GM18511 (cell line): ENCODE data around the gene CASK.

ENCODE experiments used
- ATAC-seq: cut with Tn5 transposase; IDR thresholded peaks from one replicate; pipeline ENCODE4 v1.9.1; 2021; ENCODE audit warnings: mild to moderate bottlenecking, moderate library complexity; ENCODE audit not compliant: unreplicated experiment

The CASK gene

GRCh38 chrX:41923211-41923977 lies at the start of gene CASK:
Gene CASK (minus strand): TSS chrX:41923554. CDS start chrX:41922988, 566 bp downstream.
- ATAC-seq: peak; percentile 79

- ATAC-seq: no peak
These were observed 48.0 kb upstream of the CASK start for GRCh38 chrX:41971346-41971745.

- ATAC-seq: no peak
These were observed 47.1 kb upstream of the CASK start for GRCh38 chrX:41970419-41970818.

DNA sequence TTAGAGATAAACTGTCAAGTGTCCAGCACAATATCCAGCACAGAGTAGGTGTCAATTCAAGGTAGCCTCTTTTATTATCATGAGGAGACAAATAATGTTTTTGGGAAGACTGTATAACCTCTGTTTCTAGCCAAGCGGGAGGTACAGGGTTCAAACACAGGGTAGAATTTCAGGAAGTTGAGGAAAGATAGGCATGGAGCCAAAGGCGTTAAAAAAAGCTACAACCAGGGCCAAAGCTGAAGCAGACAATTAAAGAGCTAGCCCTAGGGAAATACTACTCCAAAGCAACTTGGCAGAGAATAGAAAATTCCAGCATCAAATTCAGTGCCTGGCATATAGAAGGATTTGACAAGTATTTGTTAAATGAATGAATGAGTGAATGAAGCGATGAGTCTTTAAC lies 40.0 kb upstream of the CASK start:
- ATAC-seq: no peak

DNA sequence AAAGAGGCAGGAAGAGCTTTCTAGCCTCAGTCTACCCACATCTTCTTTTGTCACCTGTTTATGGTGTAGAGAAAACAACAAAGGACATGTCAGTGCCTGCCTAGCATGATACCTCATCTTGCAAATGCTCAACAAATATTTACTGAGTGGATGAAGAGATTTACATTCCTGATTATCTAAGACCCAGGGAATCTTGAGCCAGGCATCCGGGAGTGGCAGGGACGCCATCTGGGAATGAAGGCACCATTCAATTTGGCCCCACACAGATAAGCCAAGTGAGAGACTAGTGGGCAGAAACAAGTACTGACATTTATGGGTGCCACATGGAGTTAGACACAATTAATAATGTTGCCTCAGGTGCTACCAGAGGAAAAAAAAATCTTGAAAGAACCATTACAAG lies 36.8 kb upstream of the CASK start:
- ATAC-seq: no peak

DNA sequence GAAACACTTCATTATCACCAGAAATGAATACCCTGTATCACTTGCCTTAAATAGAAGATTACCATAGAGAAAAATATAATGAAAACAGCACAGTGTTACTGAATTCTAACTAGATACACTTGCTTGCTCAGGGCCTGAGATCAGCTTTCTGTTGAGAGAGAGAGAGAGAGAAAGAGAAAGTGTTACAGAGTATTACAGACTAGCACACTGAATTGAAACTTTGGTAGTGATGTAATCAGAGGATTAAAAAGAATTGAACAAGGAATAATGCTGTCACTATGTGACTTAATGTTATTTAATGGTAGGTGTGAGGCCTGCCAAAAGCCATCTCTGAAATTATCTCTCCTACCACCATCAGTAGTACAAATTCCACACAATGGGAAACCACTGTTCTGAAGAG lies 35.5 kb upstream of the CASK start:
- ATAC-seq: no peak

- ATAC-seq: no peak
These were observed 32.7 kb upstream of the CASK start for GRCh38 chrX:41956027-41956426.

- ATAC-seq: peak; percentile 85
These were observed 28.7 kb upstream of the CASK start for GRCh38 chrX:41952102-41952501.

- no peak for ATAC-seq
These were observed 23.7 kb upstream of the CASK start for GRCh38 chrX:41946989-41947612.

DNA sequence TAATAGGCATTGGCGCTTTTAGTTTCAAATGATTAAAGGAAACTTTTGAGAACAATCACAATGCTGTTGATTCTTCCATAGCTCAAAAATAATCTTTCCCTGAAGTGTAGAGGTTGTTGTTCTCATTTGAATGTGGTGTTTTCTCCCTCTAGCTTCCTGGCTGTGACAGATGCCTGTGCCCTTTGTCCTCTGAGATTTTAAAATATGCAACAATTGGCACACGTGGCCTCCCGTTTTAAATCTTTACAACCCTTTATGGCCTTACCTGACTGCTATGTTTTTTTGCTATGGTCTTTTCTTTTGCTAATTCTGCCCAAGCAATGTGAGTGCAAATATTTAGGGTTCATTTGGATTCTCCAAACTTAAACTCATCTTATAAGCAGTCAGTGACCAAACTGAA lies 22.9 kb upstream of the CASK start:
- ATAC-seq: no peak

GRCh38 chrX:41935832-41936231 lies 12.5 kb upstream of the CASK start:
- ATAC-seq: no peak

- no peak for ATAC-seq
These were observed 10.2 kb upstream of the CASK start for GRCh38 chrX:41933546-41933945.

DNA sequence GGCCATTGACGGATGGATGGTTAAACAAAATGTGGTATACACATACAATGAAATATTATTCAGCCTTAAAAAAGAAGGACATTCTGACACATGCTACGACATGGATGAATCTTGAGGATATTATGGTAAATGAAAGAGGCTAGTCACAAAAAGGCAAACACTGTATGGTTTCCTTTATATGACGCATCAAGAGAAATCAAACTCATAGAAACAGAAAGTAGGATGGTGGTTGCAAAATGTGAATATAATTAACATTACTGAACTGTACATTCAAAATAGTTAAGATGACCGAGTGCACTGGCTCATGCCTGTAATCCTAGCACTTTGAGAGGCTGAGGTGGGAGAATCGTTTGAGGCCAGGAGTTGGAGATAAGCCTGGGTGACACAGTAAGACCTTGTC lies 9.5 kb upstream of the CASK start:
- ATAC-seq: no peak

DNA sequence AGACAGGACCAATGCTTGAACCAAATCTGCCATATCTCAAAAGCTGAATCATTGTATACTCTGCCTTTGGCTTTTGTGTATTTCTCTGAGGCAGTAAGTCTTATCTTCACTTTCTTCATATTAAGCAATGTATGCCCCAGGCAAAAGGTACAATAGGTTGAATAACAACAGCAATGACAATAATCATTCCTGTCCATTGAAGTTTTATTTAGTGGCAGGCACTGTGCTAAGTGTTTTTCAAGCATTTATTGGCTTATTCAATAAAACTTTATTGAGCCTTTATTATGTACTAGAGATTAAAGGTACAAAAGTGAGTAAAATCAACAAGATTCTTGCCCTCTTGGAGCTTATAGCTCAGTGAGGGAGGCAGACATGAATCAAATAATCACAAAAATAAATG lies 8.2 kb upstream of the CASK start:
- ATAC-seq: no peak

GRCh38 chrX:41923978-41924683 lies 777 bp upstream of the CASK start:
- ATAC-seq: no peak

GRCh38 chrX:41922431-41923151 lies 763 bp downstream of the CASK start:
- peak; percentile 24 for ATAC-seq

- peak; percentile 26 for ATAC-seq
These were observed 1.6 kb downstream of the CASK start for GRCh38 chrX:41921492-41922430.

GRCh38 chrX:41919870-41920269 lies 3.5 kb downstream of the CASK start:
- no peak for ATAC-seq

- no peak for ATAC-seq
These were observed 5.8 kb downstream of the CASK start for GRCh38 chrX:41917517-41917916.

DNA sequence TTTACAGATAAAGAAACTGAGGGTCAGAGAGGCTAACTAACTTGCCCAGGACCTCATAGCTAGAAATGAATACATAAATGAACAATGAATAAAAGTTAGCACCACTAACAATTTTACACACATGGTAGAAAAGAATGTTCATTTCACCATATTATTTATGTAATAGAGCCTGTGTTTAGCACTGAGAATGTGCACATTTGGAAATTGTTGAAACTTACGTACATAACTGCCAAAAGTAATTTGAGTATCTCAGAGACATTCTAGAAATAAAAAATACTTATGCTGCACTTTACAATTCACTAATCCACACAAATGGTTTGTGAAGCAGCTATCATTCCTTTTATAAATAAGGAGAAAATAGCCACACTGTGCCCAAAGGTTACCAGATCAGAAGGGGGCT lies 9.9 kb downstream of the CASK start:
- ATAC-seq: no peak
